Ovary (tissue), 3 donors: Measurements from ENCODE around the gene RALBP1.

Experiments used
- CTCF ChIP-seq, 3 donors: fragments of 450-650 bp in 2 of 3; fragments of 200-600 bp in 1 of 3; IDR thresholded peaks; one replicate each; pipeline versions ENCODE4 v1.5.1 to v1.8.0; 2016 to 2022; ENCODE audit warnings: antibody characterized with exemption in 3 of 3, mild to moderate bottlenecking in 1 of 3
- EP300 ChIP-seq: sonication (generic); formaldehyde crosslinking; IDR thresholded peaks from one replicate; pipeline ENCODE4 v1.6.1; 2017; ENCODE audit warnings: antibody characterized with exemption
- POLR2A ChIP-seq: fragments of 450-650 bp; IDR thresholded peaks from one replicate; pipeline ENCODE4 v1.6.1; 2017; ENCODE audit warnings: antibody characterized with exemption, mild to moderate bottlenecking, moderate library complexity
- donor health status: DM: no; HTN: no; CAD: no.

DNA sequence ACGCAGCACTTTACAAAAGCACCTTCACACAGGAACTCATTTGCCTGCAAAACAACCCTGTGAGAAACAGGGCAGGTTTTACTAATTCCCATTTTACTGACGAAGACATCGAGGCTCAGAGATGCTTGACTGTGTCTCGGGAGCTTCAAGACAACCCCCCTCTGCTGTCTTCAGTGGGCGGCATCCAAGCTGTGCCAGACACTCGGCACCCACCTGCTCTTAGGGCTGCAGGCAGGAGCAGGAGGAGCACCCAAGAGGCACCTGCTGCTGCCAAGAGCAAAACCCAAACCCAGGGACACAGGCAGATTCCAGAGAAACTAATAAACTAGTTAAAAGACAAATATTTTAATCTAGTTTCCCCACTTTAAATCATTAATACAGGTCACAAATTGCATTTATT lies 71.2 kb downstream of the RALBP1 start:
- TF ChIP-seq CTCF (IDR thresholded peaks at IDR 0.05) (no peak), POLR2A (no peak), EP300 (no peak)
